Retinal pigment epithelial cell (primary cell): ENCODE results near the gene NOS1AP.
A peak's percentile ranks its signal among the peaks of the same experiment; 100 is the strongest.

Experiments used
- DNase-seq: peaks from one replicate; pipeline ENCODE4 v3.0.0-alpha.2; 2010; ENCODE audit warnings: low read depth
- H3K4me3 ChIP-seq: 2 replicates; pipeline ENCODE4 v1.5.1; 2011; ENCODE audit warnings: mild to moderate bottlenecking, low read length, control low read depth, moderate library complexity
- CTCF ChIP-seq: conservative IDR thresholded peaks from 2 replicates; pipeline ENCODE4 v1.5.1; 2011; ENCODE audit warnings: low read depth, low read length, control low read depth, inconsistent platforms

The NOS1AP gene

DNA sequence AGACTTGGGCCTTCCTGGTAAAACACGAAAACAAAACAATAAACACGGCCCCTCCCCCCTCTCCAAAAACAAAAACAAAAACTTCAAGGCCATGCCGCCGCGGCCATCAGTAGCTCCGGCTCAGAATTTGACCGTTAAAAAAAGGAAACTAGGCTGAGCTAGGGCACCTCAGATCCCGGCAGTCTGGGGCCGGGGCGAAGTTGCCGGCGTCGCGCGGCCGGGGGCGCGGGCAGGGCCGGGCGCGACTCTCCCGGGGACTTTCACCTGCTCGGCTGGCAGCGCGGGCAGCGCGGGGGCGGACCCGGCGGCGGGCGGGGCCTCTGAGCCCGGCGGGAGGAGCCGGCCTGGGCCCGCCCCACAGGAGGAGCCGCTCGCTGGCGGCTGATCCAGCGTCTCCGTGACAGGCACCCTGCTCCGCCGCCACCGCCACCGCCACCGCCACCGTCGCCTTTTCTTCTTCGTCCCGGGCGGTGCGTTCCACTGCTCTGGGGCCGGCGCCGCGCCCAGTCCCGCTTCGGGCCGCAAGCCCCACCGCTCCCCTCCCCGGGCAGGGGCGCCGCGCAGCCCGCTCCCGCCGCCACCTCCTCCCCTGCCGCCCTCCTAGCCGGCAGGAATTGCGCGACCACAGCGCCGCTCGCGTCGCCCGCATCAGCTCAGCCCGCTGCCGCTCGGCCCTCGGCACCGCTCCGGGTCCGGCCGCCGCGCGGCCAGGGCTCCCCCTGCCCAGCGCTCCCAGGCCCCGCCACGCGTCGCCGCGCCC, at the start of gene NOS1AP:
Gene NOS1AP (plus strand): TSS at position 358 of the 760 bp plus-strand sequence. CDS start 487 bp downstream, outside the sequence.
- no peak for TF ChIP-seq CTCF
- DNase-seq: no peak

DNA sequence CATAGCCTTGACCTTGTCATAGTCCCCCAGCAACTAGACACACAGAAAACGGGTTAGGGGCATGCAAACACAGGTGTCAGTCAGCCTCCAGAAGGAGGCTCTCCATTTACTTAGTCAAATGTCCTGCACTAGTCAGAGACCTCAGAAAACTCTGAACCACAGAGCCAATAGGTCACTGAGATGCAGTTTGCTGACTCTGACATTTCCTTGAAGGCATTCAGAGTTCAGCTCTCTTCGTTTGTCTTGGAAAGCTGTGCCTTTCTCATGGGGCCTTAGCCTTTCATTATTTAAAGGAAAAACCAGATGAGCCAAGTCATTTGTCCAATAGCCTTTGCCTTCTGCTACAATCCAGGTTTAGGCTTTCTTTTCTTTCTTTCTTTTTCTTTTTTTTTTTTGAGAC, 49.3 kb upstream of the NOS1AP start:
- no peak for DNase-seq
- H3K4me3 ChIP-seq: no peak overlapping the region
- no peak for TF ChIP-seq CTCF

More for the DNA sequence above, at the start of gene NOS1AP:
- peak within 1 kb of the TSS; percentile 88 for H3K4me3 ChIP-seq

DNA sequence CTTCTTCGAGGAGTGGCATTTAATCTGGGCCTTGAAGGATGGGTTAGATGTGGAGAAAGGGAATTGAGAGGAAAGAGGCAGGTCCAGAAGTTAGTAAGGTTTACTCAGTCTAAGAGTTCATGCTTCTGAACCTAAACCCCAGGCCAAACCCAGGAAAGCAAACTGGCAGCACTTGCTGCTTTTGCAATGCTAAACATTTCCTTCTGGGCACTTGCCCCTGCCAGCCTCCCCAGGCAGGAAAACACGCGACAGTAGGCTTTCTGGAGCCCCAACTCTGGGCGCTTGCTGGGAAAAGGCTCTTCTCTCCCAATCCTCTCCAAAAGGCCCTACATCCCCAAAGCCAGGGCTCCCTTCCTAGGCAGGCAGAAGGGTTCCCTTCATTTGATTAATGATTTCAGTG, 48.4 kb upstream of the NOS1AP start:
- DNase-seq: no peak
- H3K4me3 ChIP-seq: no peak overlapping the region
- TF ChIP-seq CTCF: no peak

DNA sequence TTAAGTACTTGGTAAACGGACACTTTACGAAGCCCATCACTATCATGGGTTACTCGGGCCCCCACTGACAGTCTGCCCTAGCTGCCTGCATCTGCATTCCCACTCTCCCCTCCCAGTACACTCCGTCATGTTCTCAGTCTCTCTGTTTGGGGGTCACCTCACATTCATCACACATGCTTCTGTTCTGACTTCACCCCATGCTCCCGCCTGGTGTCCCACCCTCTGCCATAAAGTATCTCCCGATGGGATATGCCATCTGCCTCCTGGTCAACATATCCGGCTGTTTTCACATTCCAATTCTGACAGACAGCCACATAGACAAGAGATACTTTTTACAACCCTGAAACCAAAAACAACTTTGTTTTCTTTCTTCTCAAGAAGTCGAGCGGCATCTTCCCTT, 46.9 kb upstream of the NOS1AP start:
- H3K4me3 ChIP-seq: no peak overlapping the region
- DNase-seq: no peak
- TF ChIP-seq CTCF: no peak

DNA sequence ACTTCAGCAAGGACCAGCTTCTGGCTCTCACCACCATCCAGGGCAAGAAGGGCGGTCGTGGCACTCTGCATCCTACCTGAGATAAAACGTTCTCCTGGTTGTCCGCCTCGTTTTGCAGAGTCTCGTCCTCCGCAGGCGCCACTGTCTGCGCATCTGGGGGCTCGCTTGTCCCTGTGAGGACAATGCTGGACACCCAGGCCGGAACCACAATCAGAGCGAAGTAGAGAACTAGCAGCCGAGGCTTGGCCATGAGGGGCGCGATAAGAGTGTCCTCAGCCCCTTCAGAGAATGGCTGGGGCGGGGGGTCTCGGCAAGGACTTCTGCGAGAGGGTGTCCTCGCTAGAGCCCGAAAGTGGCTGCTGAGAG, 46.3 kb upstream of the NOS1AP start:
- DNase-seq: no peak
- peak overlapping the region; percentile 70 for H3K4me3 ChIP-seq
- TF ChIP-seq CTCF: no peak

GRCh38 chr1:162023547-162024501, 45.7 kb upstream of the NOS1AP start, which contains the start of gene OLFML2B:
OLFML2B (minus strand) TSS chr1:162023869; CDS start chr1:162023430, 439 bp downstream.
- TF ChIP-seq CTCF: peak; percentile 45
- H3K4me3 ChIP-seq: peak within 1 kb of the TSS; percentile 70
- no peak for DNase-seq

DNA sequence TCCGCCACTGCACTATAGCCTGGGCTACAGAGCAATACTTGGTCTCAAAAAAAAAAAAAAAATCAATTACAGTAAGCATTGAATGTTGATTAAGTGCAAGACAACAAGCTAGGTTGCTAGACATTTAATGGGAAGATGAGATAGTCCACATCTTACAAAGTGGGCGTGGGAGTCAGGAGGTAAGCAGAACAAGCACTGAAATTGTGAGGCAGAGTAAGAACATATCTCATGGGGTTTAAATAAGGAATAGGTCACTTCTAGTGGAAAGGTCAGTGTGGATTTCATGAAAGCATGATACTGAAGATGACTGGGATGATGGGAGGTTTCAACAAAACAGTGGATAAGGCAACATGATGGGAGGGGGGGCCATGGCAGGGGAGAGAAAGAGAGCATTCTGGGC, 44.0 kb upstream of the NOS1AP start:
- DNase-seq: no peak
- H3K4me3 ChIP-seq: no peak overlapping the region
- no peak for TF ChIP-seq CTCF
